ENCODE measurements around the gene NOVA2.

NOVA2 gene

GRCh38 chr19:45887200-45887710 is 86.4 kb downstream of the NOVA2 start:
- TF ChIP-seq CEBPB (IDR thresholded peaks at IDR 0.05): peak; percentile 34; the same call in 1 of the 2 replicates
- TF ChIP-seq NFIC (IDR thresholded peaks at IDR 0.05): no peak

- peak; percentile 55; the same call in 1 of the 2 replicates for TF ChIP-seq ZBTB7A (IDR thresholded peaks at IDR 0.05; ENCODE audit: low read depth)
- peak; percentile 12; the same call in 1 of the 2 replicates for TF ChIP-seq TCF12 (IDR thresholded peaks at IDR 0.05; ENCODE audit: low read depth)
- TF ChIP-seq YY1 (IDR thresholded peaks at IDR 0.05; ENCODE audit: low read depth): peak; percentile 64
- TF ChIP-seq CREB1 (IDR thresholded peaks at IDR 0.05; ENCODE audit: low read depth): peak; percentile 80
- no peak for TF ChIP-seq EGR1 (IDR thresholded peaks at IDR 0.05)
Measured at GRCh38 chr19:45886427-45887199, 87.1 kb downstream of the NOVA2 start.

GRCh38 chr19:45885556-45886426 is 87.9 kb downstream of the NOVA2 start, which contains the start of gene IRF2BP1:
Gene IRF2BP1 (minus strand): TSS chr19:45886141. CDS start chr19:45885774, 367 bp downstream.
- TF ChIP-seq YY1 (IDR thresholded peaks at IDR 0.05; ENCODE audit: low read depth) (peak; percentile 47), CEBPB (IDR thresholded peaks at IDR 0.05) (peak; percentile 97), CREB1 (IDR thresholded peaks at IDR 0.05; ENCODE audit: low read depth) (peak; percentile 65; the same call in 1 of the 2 replicates), USF1 (IDR thresholded peaks at IDR 0.05) (no peak), TAF1 (IDR thresholded peaks at IDR 0.05; ENCODE audit: low read depth) (peak; percentile 59), TEAD4 (IDR thresholded peaks at IDR 0.05) (no peak), FOXM1 (IDR thresholded peaks at IDR 0.05; ENCODE audit: borderline replicate concordance, low read depth) (no peak), RAD21 (IDR thresholded peaks at IDR 0.05; ENCODE audit: low read depth) (no peak), ZBTB7A (IDR thresholded peaks at IDR 0.05; ENCODE audit: low read depth) (no peak), MAX (IDR thresholded peaks at IDR 0.05) (peak; percentile 84), TCF12 (IDR thresholded peaks at IDR 0.05; ENCODE audit: low read depth) (peak; percentile 43)

GRCh38 chr19:45884682-45885555 is 88.7 kb downstream of the NOVA2 start:
- TF ChIP-seq RAD21 (IDR thresholded peaks at IDR 0.05; ENCODE audit: low read depth) (no peak), ZBTB7A (IDR thresholded peaks at IDR 0.05; ENCODE audit: low read depth) (no peak), EGR1 (IDR thresholded peaks at IDR 0.05) (peak; percentile 65; the same call in 1 of the 2 replicates)

- TF ChIP-seq FOXM1 (IDR thresholded peaks at IDR 0.05; ENCODE audit: borderline replicate concordance, low read depth): no peak
- TF ChIP-seq EP300 (IDR thresholded peaks at IDR 0.05; ENCODE audit: borderline replicate concordance): no peak
- no peak for TF ChIP-seq NFIC (IDR thresholded peaks at IDR 0.05)
- TF ChIP-seq RAD21 (IDR thresholded peaks at IDR 0.05; ENCODE audit: low read depth): no peak
- no peak for TF ChIP-seq CEBPB (IDR thresholded peaks at IDR 0.05)
- TF ChIP-seq EGR1 (IDR thresholded peaks at IDR 0.05): no peak
- no peak for TF ChIP-seq USF1 (IDR thresholded peaks at IDR 0.05)
- no peak for TF ChIP-seq TAF1 (IDR thresholded peaks at IDR 0.05; ENCODE audit: low read depth)
- no peak for TF ChIP-seq CREB1 (IDR thresholded peaks at IDR 0.05; ENCODE audit: low read depth)
- no peak for TF ChIP-seq MAX (IDR thresholded peaks at IDR 0.05)
Measured at GRCh38 chr19:45883881-45884681, 89.6 kb downstream of the NOVA2 start.

All from Ishikawa (cell line).